Kidney (tissue), 14 donors: ENCODE measurements around the gene ZCCHC14. TPM values are rescaled to one million over a fixed set of nuclear protein-coding genes. Genes with fewer than 3 reads are reported as not detected.

Source experiments
- DNase-seq, 5 donors: peaks; one replicate each; pipeline ENCODE4 v3.0.0-alpha.2; 2013 to 2020
- FAIRE-seq: peaks from 2 replicates; lab custom pipeline; 2012; peaks lifted over from hg19 to GRCh38; lab: Jason Lieb, UNC
- H3K27ac ChIP-seq, 2 donors: one replicate each; pipeline ENCODE4 v1.7.0; 2013; ENCODE audit warnings: low read depth in 2 of 2, low read length in 2 of 2, inconsistent platforms in 1 of 2
- H3K27me3 ChIP-seq: one replicate; pipeline ENCODE4 v1.7.1; 2013; ENCODE audit warnings: low read length, inconsistent platforms; ENCODE audit not compliant: control insufficient read depth, insufficient read depth
- H3K36me3 ChIP-seq, 3 donors: one replicate each; pipeline versions ENCODE4 v1.7.0 to v1.7.1; 2013; ENCODE audit warnings: low read length in 3 of 3, control low read depth in 1 of 3, inconsistent platforms in 1 of 3; ENCODE audit not compliant: insufficient read depth in 3 of 3, control insufficient read depth in 2 of 3
- H3K4me1 ChIP-seq, 3 donors: one replicate each; pipeline versions ENCODE4 v1.7.0 to v1.7.1; 2013; ENCODE audit warnings: low read length in 3 of 3, inconsistent platforms in 1 of 3, low read depth in 1 of 3; ENCODE audit not compliant: control insufficient read depth in 2 of 3, insufficient read depth in 2 of 3
- H3K4me3 ChIP-seq, 3 donors: one replicate each; pipeline versions ENCODE4 v1.7.0 to v1.8.1; 2013; ENCODE audit warnings: low read length in 3 of 3, control low read depth in 1 of 3, inconsistent platforms in 1 of 3
- H3K9ac ChIP-seq, 3 donors: one replicate each; pipeline versions ENCODE4 v1.7.0 to v1.7.1; 2013; ENCODE audit warnings: low read length in 3 of 3, control low read depth in 1 of 3, inconsistent platforms in 1 of 3
- H3K9me3 ChIP-seq, 3 donors: one replicate each; pipeline versions ENCODE4 v1.7.0 to v1.7.1; 2013; ENCODE audit warnings: low read length in 3 of 3, control low read depth in 1 of 3, inconsistent platforms in 1 of 3; ENCODE audit not compliant: control insufficient read depth in 2 of 3, insufficient read depth in 1 of 3
- intact Hi-C: fragments of 100-400 bp; cut with DNase I; formaldehyde crosslinking; loops from one replicate; pipeline ENCODE4 v1.11.1; 2022
- polyA plus RNA-seq: library from polyadenylated mRNA; stranded (reverse); fragments of 350-450 nt; fragmentation: Illumina TruSeq; extraction: RNeasy Lipid Tissue Mini Kit (QIAGEN cat#74804); gene quantifications from one replicate; pipeline ENCODE4 v1.2.3, GENCODE V29; 2014; ENCODE audit warnings: low read depth, low replicate concordance; ENCODE audit not compliant: insufficient read depth
- total RNA-seq: library from RNA; stranded (reverse); fragmentation: NEBNext Ultra II Directional; extraction: Animal tissue kit (Norgen Biotek cat#: 25700); gene quantifications from one replicate; pipeline ENCODE4 v1.2.1, GENCODE V29; 2021
- TF ChIP-seq, protein P1 (sequence below): IDR thresholded peaks from 3 replicates; pipeline ENCODE4 v1.5.1; 2012; ENCODE audit warnings: mild to moderate bottlenecking, moderate library complexity, borderline replicate concordance; ENCODE audit not compliant: insufficient read depth; ENCODE audit errors: extremely low read depth
- donor health status: control.
- donor health status: control.
- donor health status: control.
- donor health status: control.
- donor health status: control.
- donor health status: DM: yes; HTN: yes; CAD: no.
- donor health status: Normal renal cell carcinoma (clear cell type).

The ZCCHC14 gene
- total and polyA plus RNA-seq, 2 donors from 2014 or later = 6.4 to 32.8 TPM

DNA sequence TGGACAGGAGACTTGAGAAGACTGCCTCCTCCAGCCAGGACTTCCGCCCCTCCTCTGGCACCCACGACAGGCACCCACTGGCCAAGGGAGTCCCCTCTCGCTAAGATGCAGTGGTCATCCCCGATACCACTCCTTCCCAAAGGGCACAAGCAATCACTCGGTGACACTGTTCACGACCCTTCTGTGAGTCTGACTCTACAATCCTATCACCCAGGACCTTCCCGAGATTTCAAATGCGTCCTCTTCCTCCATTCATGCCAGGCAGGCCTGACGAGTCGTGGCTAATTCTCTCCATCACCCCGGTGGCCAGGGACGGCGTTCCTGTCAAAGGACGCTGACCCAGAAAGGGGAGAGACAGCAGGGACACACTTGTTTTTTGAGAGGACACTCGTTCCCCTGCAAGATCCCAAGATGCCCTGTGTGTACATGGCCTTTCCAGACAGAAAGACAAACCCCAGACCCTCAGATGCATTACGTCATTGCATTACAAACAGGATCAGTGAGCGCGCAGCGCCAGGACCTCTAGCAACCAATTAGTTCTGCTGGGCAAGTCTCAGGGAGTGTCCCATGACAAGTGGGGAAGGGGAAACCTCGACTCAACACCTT is 121.5 kb downstream of the ZCCHC14 start:
- H3K9me3 ChIP-seq = no peaks in the 10 kb centered on the region
- TF ChIP-seq, protein P1, sequence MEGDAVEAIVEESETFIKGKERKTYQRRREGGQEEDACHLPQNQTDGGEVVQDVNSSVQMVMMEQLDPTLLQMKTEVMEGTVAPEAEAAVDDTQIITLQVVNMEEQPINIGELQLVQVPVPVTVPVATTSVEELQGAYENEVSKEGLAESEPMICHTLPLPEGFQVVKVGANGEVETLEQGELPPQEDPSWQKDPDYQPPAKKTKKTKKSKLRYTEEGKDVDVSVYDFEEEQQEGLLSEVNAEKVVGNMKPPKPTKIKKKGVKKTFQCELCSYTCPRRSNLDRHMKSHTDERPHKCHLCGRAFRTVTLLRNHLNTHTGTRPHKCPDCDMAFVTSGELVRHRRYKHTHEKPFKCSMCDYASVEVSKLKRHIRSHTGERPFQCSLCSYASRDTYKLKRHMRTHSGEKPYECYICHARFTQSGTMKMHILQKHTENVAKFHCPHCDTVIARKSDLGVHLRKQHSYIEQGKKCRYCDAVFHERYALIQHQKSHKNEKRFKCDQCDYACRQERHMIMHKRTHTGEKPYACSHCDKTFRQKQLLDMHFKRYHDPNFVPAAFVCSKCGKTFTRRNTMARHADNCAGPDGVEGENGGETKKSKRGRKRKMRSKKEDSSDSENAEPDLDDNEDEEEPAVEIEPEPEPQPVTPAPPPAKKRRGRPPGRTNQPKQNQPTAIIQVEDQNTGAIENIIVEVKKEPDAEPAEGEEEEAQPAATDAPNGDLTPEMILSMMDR = no peak
- FAIRE-seq = no peak
- no peaks in the 10 kb centered on the region for H3K27me3 ChIP-seq
- no peak overlapping the region for H3K27ac ChIP-seq
- no peak overlapping the region for H3K4me3 ChIP-seq
- H3K4me1 ChIP-seq = peaks cover 0 to 3% (median 0%) of the 10 kb centered on the region in 3 donors
- H3K9ac ChIP-seq = no peak overlapping the region
- peak in 2 of 5 donors; percentile 32 to 45 for DNase-seq
- intact Hi-C loops = loop anchor here (10.0 kb wide), 1 partner anchor 47 kb away; no protein-coding TSS in a partner anchor
- H3K36me3 ChIP-seq = no peaks in the 10 kb centered on the region

DNA sequence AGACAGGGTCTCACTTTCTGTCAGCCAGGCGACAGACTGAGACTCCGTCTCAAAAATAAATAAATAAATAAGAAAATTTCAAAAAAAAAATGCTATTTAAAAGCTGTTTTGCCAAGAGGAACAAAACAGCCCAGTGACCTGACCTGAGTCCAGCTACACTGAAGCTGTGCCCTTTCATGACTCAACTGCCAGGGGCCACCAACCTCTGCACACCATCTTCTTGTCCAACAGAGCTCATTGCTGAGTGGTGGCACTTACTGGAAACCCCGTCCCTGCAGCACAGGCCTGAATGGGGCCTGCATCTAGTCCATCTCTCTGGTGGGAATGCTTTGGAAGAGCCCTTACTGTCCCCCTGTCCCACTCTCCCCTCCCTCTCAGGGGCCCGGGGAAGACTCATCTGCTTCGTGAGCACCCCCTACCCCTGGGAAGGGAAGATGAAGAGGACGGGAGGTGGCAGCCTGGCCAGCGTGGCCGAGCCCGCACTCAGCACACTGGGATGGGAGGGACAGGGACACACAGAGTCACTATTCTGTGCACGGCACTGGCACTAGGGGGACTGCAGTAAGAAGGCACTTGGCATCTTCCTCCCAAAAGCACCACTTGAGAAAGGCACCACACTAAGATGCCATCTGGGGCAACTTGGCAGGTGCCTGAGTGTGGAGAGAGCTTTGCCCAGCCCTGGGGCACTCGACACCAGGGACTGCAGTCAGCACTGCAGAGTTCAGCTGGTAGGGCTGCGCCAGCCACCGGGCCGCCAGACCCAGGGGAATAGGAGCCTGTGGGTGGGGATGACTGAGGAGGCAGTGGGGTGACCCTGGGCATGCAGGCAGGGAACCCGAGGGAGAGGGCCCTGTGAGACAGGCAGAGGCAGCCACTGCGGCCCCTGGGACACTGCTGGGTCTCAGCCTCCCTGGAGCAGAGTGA is 122.8 kb downstream of the ZCCHC14 start:
- DNase-seq (no peak), FAIRE-seq (no peak)
- Histone ChIP-seq H3K4me3 (no peak overlapping the region), H3K36me3 (no peaks in the 10 kb centered on the region), H3K9ac (no peak overlapping the region), H3K9me3 (no peaks in the 10 kb centered on the region), H3K27ac (no peak overlapping the region), H3K4me1 (no peaks in the 10 kb centered on the region), H3K27me3 (no peaks in the 10 kb centered on the region)
- TF ChIP-seq, protein P1 = no peak
- intact Hi-C loops = loop anchor here (10.0 kb wide), 1 partner anchor 45 kb away; no protein-coding TSS in a partner anchor

DNA sequence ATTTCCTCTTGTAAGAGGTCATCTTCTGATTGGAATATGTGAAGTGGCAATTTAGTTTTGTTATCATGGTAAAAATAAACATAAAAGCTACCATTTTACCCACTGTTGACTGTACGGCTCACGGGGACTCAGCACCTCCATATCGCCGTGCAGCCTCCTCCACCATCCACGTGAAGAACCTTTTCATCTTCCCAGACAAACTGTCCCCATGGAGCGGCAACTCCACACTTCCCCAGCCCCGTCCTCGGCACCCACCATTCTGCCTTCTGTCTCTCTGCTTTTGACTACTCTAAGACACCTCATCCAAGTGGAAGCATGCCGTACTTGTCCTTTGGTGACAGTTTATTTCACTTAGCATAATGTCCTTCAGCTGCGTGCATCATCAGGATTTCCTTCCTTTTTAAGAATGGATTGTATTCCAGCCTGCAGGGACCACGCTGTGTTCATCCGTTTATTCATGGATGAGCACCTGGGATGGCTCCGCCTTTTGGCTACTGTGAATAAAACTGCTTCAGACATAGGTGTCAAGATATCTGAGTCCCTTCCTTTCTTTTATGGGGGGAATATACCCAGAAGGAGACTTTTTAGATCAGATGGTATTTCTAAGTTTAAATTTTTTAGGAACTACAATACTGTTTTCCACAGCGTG is 123.6 kb downstream of the ZCCHC14 start:
- H3K27me3 ChIP-seq = no peaks in the 10 kb centered on the region
- no peak overlapping the region for H3K27ac ChIP-seq
- no peak for DNase-seq
- H3K9me3 ChIP-seq = no peaks in the 10 kb centered on the region
- intact Hi-C loops = no loop called here
- FAIRE-seq = no peak
- H3K4me3 ChIP-seq = no peak overlapping the region
- TF ChIP-seq, protein P1 = no peak
- H3K9ac ChIP-seq = no peak overlapping the region
- no peaks in the 10 kb centered on the region for H3K36me3 ChIP-seq
- peaks cover 0 to 2% (median 0%) of the 10 kb centered on the region in 3 donors for H3K4me1 ChIP-seq
